GM18519 (cell line): ENCODE results near the gene APBA3.

Source experiments
- ATAC-seq: cut with Tn5 transposase; IDR thresholded peaks from one replicate; pipeline ENCODE4 v1.9.1; 2021; ENCODE audit warnings: mild to moderate bottlenecking, moderate library complexity; ENCODE audit not compliant: unreplicated experiment, low FRiP score

The APBA3 gene

GRCh38 chr19:3723110-3723488, 38.4 kb downstream of the APBA3 start:
- no peak for ATAC-seq

GRCh38 chr19:3722443-3723109, 38.9 kb downstream of the APBA3 start:
- ATAC-seq = no peak

- no peak for ATAC-seq
Observed at GRCh38 chr19:3721887-3722442, 39.5 kb downstream of the APBA3 start.

GRCh38 chr19:3721131-3721886, 40.2 kb downstream of the APBA3 start:
- no peak for ATAC-seq

- ATAC-seq = no peak
Observed at GRCh38 chr19:3720349-3720917, 41.1 kb downstream of the APBA3 start.

- ATAC-seq = no peak
Observed at GRCh38 chr19:3719868-3720267, 41.6 kb downstream of the APBA3 start.

- no peak for ATAC-seq
Observed at GRCh38 chr19:3716147-3716668, 45.3 kb downstream of the APBA3 start.

- ATAC-seq = no peak
Observed at GRCh38 chr19:3712663-3713611, 48.6 kb downstream of the APBA3 start.

- no peak for ATAC-seq
Observed at GRCh38 chr19:3710265-3710812, 51.2 kb downstream of the APBA3 start.

- ATAC-seq = no peak
Observed at GRCh38 chr19:3708207-3708931, 53.1 kb downstream of the APBA3 start, which contains the start of gene TJP3. TJP3 (plus strand) TSS chr19:3708384; CDS start chr19:3728433, 20,049 bp downstream.

GRCh38 chr19:3707868-3708206, 53.7 kb downstream of the APBA3 start:
- ATAC-seq = no peak

GRCh38 chr19:3701200-3701599, 60.3 kb downstream of the APBA3 start:
- no peak for ATAC-seq
